ENCODE measurements around the gene GPSM1. TPM values are rescaled to one million over a fixed set of nuclear protein-coding genes. Genes with fewer than 3 reads are reported as not detected.

Gene GPSM1
- total and polyA plus RNA-seq, 2 donors (not counting 1 experiment from before 2014, with no cell fraction given), result 2.4 to 6.3 TPM

DNA sequence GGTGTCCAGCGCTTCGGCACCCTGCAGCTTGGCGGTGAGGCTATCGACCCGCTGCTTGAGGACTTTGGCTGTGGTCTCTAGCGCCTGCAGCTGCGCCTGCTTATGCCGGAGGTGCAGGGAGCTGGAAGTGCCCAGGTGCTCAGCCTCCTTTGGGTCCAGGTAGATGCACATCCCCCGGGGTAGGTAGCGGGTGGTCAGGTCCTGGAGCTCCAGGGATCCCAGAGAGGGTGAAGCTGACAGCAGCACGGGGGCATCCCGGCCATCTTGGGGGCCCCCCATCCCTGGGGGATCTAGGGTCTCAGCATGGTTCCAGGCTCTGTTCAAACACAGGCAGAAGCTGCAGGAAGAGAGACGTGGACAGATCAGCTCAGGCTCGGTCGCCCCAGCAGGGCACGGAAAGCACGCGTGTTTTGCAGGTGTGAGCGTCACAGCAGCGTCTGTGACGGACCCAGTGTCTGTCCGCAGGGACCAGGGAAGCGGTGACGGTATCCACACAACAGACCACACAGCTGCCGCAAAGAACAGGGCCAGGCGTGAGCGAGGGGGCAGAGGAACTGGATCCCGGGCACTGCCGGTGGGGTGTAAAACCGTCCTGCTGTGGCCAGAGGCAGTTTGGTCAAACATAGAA lies 40.9 kb upstream of the GPSM1 start:
- ChIA-PET POLR2A (no interaction called here), CTCF (interaction anchor here (1.0 to 6.2 kb wide), 2 partner anchors 110 to 117 kb away, joined by 3 to 103 read pairs; no protein-coding TSS in a partner anchor)
- Histone ChIP-seq H3K36me3 (replicated peaks in 1 of 2; ENCODE audit: control extremely low read depth in 1 of 2, control insufficient read depth in 1 of 2, extremely low read depth in 1 of 2, insufficient read depth in 2 of 2, low read length in 1 of 2) (no peaks in the 10 kb centered on the region), H3K4me1 (ENCODE audit: control insufficient read depth in 2 of 2, insufficient read depth in 2 of 2, low read length in 2 of 2) (peaks cover 18 to 25% of the 10 kb centered on the region in 2 donors), H3K27ac (ENCODE audit: low read length in 2 of 2) (no peak overlapping the region), H3K27me3 (replicated peaks in 1 of 4; ENCODE audit: control extremely low read depth in 1 of 4, control insufficient read depth in 3 of 4, insufficient read depth in 4 of 4, low read length in 3 of 4) (peaks cover 0 to 3% (median 0%) of the 10 kb centered on the region in 4 experiments), H3K9ac (ENCODE audit: low read length) (no peak overlapping the region), H3K9me3 (ENCODE audit: control extremely low read depth in 1 of 3, control insufficient read depth in 2 of 3, insufficient read depth in 1 of 3, low read length in 2 of 3) (peaks cover 0 to 4% (median 0%) of the 10 kb centered on the region in 3 donors), H3K79me2 (ENCODE audit: control insufficient read depth, insufficient read depth, low read length) (no peaks in the 10 kb centered on the region), H2AFZ (ENCODE audit: insufficient read depth, low read depth, low read length, poor library complexity, severe bottlenecking) (no peak overlapping the region), H4K20me1 (ENCODE audit: control insufficient read depth, insufficient read depth, low read length, poor library complexity, severe bottlenecking) (no peaks in the 10 kb centered on the region), H3K4me2 (replicated peaks; ENCODE audit: low read depth, low read length, poor library complexity, severe bottlenecking) (no peak overlapping the region), H3K4me3 (ENCODE audit: control extremely low read depth in 1 of 5, extremely low read depth in 1 of 5, insufficient read depth in 1 of 5, low read depth in 2 of 5, low read length in 4 of 5) (no peak overlapping the region)
- ATAC-seq (ENCODE audit: low read depth) (no peak), DNase-seq (no peak)
- H3K4me1 Mint-ChIP-seq, result peaks cover 20% of the 10 kb centered on the region
- intact Hi-C loops (cut with micrococcal nuclease), result no loop called here
- no peak overlapping the region for H3K27ac Mint-ChIP-seq
- 93% methylated on average over 30 of the region's 30 CpGs for WGBS (ENCODE audit: insufficient coverage)
- H3K27me3 Mint-ChIP-seq, result peaks cover 13% of the 10 kb centered on the region
- TF ChIP-seq, protein P1, sequence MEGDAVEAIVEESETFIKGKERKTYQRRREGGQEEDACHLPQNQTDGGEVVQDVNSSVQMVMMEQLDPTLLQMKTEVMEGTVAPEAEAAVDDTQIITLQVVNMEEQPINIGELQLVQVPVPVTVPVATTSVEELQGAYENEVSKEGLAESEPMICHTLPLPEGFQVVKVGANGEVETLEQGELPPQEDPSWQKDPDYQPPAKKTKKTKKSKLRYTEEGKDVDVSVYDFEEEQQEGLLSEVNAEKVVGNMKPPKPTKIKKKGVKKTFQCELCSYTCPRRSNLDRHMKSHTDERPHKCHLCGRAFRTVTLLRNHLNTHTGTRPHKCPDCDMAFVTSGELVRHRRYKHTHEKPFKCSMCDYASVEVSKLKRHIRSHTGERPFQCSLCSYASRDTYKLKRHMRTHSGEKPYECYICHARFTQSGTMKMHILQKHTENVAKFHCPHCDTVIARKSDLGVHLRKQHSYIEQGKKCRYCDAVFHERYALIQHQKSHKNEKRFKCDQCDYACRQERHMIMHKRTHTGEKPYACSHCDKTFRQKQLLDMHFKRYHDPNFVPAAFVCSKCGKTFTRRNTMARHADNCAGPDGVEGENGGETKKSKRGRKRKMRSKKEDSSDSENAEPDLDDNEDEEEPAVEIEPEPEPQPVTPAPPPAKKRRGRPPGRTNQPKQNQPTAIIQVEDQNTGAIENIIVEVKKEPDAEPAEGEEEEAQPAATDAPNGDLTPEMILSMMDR (IDR thresholded peaks at IDR 0.05), result no peak
- no peak for TF ChIP-seq EZH2 (IDR thresholded peaks at IDR 0.05; ENCODE audit: borderline replicate concordance, insufficient read depth, low read depth, low read length, poor library complexity, severe bottlenecking)
- H3K4me3 Mint-ChIP-seq, result no peak overlapping the region
- H3K9me3 Mint-ChIP-seq (ENCODE audit: insufficient read depth), result no peaks in the 10 kb centered on the region

DNA sequence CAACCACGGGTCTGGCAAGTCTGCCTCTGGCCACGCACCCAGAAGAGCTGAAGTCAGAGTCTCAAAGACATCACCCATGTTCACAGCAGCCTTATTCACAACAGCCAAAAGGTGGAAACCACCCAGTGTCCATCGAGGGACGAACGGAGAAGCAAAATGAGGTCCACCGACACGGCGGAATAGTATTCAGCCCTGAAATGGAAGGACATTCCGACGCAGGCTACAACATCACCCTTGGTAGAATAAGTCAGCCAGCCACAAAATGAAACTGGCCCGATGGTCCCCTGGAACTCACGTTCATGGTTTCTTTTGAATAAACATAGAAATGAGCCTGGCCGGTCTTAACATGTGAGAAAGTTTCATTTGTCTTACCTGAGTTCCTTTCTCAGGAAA lies 40.4 kb upstream of the GPSM1 start:
- Histone ChIP-seq H3K9me3 (ENCODE audit: control extremely low read depth in 1 of 3, control insufficient read depth in 2 of 3, insufficient read depth in 1 of 3, low read length in 2 of 3) (peaks cover 0 to 2% (median 0%) of the 10 kb centered on the region in 3 donors), H3K79me2 (ENCODE audit: control insufficient read depth, insufficient read depth, low read length) (no peaks in the 10 kb centered on the region), H2AFZ (ENCODE audit: insufficient read depth, low read depth, low read length, poor library complexity, severe bottlenecking) (no peak overlapping the region), H3K9ac (ENCODE audit: low read length) (no peak overlapping the region), H3K4me2 (replicated peaks; ENCODE audit: low read depth, low read length, poor library complexity, severe bottlenecking) (no peak overlapping the region), H3K36me3 (replicated peaks in 1 of 2; ENCODE audit: control extremely low read depth in 1 of 2, control insufficient read depth in 1 of 2, extremely low read depth in 1 of 2, insufficient read depth in 2 of 2, low read length in 1 of 2) (no peaks in the 10 kb centered on the region), H4K20me1 (ENCODE audit: control insufficient read depth, insufficient read depth, low read length, poor library complexity, severe bottlenecking) (no peaks in the 10 kb centered on the region), H3K27me3 (replicated peaks in 1 of 4; ENCODE audit: control extremely low read depth in 1 of 4, control insufficient read depth in 3 of 4, insufficient read depth in 4 of 4, low read length in 3 of 4) (peaks cover 0 to 3% (median 0%) of the 10 kb centered on the region in 4 experiments), H3K4me1 (ENCODE audit: control insufficient read depth in 2 of 2, insufficient read depth in 2 of 2, low read length in 2 of 2) (peaks cover 17 to 20% of the 10 kb centered on the region in 2 donors), H3K4me3 (ENCODE audit: control extremely low read depth in 1 of 5, extremely low read depth in 1 of 5, insufficient read depth in 1 of 5, low read depth in 2 of 5, low read length in 4 of 5) (no peak overlapping the region), H3K27ac (ENCODE audit: low read length in 2 of 2) (no peak overlapping the region)
- intact Hi-C loops (cut with micrococcal nuclease), result no loop called here
- H3K27me3 Mint-ChIP-seq, result peaks cover 13% of the 10 kb centered on the region
- H3K4me3 Mint-ChIP-seq, result no peak overlapping the region
- H3K9me3 Mint-ChIP-seq (ENCODE audit: insufficient read depth), result no peaks in the 10 kb centered on the region
- no peak overlapping the region for H3K27ac Mint-ChIP-seq
- TF ChIP-seq, protein P1 (IDR thresholded peaks at IDR 0.05), result no peak
- no peak for TF ChIP-seq EZH2 (IDR thresholded peaks at IDR 0.05; ENCODE audit: borderline replicate concordance, insufficient read depth, low read depth, low read length, poor library complexity, severe bottlenecking)
- ATAC-seq (ENCODE audit: low read depth) (no peak), DNase-seq (no peak)
- ChIA-PET POLR2A (no interaction called here), CTCF (interaction anchor here (6.2 kb wide), 1 partner anchor 118 kb away, joined by 103 read pairs; no protein-coding TSS in a partner anchor)
- peaks cover 17% of the 10 kb centered on the region for H3K4me1 Mint-ChIP-seq
- 94% methylated on average over 12 of the region's 13 CpGs for WGBS (ENCODE audit: insufficient coverage)

All from B cell (primary cell).